A673 (cell line): Measurements from ENCODE around the gene GAREM1. TPM values are rescaled to one million over a fixed set of nuclear protein-coding genes. Genes with fewer than 3 reads are reported as not detected.

Experiments
- BruUV-seq: library from RNA; stranded (reverse); fragments of 400-500 nt; replicated peaks from 2 replicates; lab custom pipeline; 2021; lab: Mats Ljungman, UMichigan
- CTCF ChIA-PET: fragments of 300-600 bp; sonication (Branson Sonifier 250); formaldehyde crosslinking; loops from one replicate; lab custom pipeline; 2022; ENCODE audit warnings: antibody characterized with exemption; lab: Charles Lee
- POLR2A ChIA-PET: fragments of 300-600 bp; sonication (Branson Sonifier 250); formaldehyde crosslinking; loops from one replicate; lab custom pipeline; 2022; ENCODE audit warnings: antibody characterized with exemption; ENCODE audit not compliant: low non-redundant PET; lab: Charles Lee
- DNase-seq: peaks from one replicate; pipeline ENCODE4 v3.0.0-alpha.2; 2015; ENCODE audit warnings: low spot score
- H3K27ac ChIP-seq: fragments of 200-600 bp; sonication (generic); 2 replicates; pipeline ENCODE4 v1.5.1; 2016; ENCODE audit warnings: mixed run types, low read depth, mild to moderate bottlenecking, mixed read lengths, antibody characterized with exemption, low read length; ENCODE audit not compliant: poor library complexity, severe bottlenecking
- H3K27me3 ChIP-seq: fragments of 200-600 bp; sonication (generic); replicated peaks from 2 replicates; pipeline ENCODE4 v1.6.1; 2017; ENCODE audit warnings: mixed run types, low read depth, mild to moderate bottlenecking, mixed read lengths, antibody characterized with exemption, low read length; ENCODE audit not compliant: insufficient read depth, poor library complexity
- H3K36me3 ChIP-seq: fragments of 200-600 bp; sonication (generic); 2 replicates; pipeline ENCODE4 v1.6.1; 2016; ENCODE audit warnings: mixed run types, mild to moderate bottlenecking, mixed read lengths, antibody characterized with exemption, low read length; ENCODE audit not compliant: insufficient read depth, poor library complexity, severe bottlenecking
- H3K4me1 ChIP-seq: fragments of 200-600 bp; sonication (generic); 2 replicates; pipeline ENCODE4 v1.6.1; 2017; ENCODE audit warnings: mixed run types, mild to moderate bottlenecking, mixed read lengths, antibody characterized with exemption, low read length; ENCODE audit not compliant: insufficient read depth, poor library complexity, severe bottlenecking
- H3K4me3 ChIP-seq: fragments of 200-600 bp; sonication (generic); 2 replicates; pipeline ENCODE4 v1.5.1; 2016; ENCODE audit warnings: low read depth, mixed run types, mild to moderate bottlenecking, mixed read lengths, low read length; ENCODE audit not compliant: poor library complexity, severe bottlenecking
- H3K9me3 ChIP-seq: fragments of 200-600 bp; sonication (generic); 2 replicates; pipeline ENCODE4 v1.6.1; 2016; ENCODE audit warnings: mixed run types, low read depth, mild to moderate bottlenecking, mixed read lengths, antibody characterized with exemption, low read length; ENCODE audit not compliant: poor library complexity, severe bottlenecking
- EZH2 ChIP-seq: fragments of 200-600 bp; sonication (generic); IDR thresholded peaks from 2 replicates; pipeline ENCODE4 v1.6.1; 2017; ENCODE audit warnings: borderline replicate concordance, low read depth, mild to moderate bottlenecking, mixed read lengths, antibody characterized with exemption, low read length; ENCODE audit not compliant: poor library complexity, severe bottlenecking
- intact Hi-C: fragments of 100-400 bp; cut with micrococcal nuclease; formaldehyde crosslinking; loops from one replicate; pipeline ENCODE4 v1.10.0; 2022; ENCODE audit not compliant: unreplicated experiment
- total RNA-seq: library from RNA; stranded (reverse); gene quantifications from 2 replicates; pipeline ENCODE4 v1.2.3, GENCODE V29; 2021
- TF ChIP-seq, protein P1 (sequence below): fragments of 300-800, 200-600 bp; sonication (generic); conservative IDR thresholded peaks from 2 replicates; pipeline ENCODE4 v1.5.1; 2017; ENCODE audit warnings: low read depth, mild to moderate bottlenecking, antibody characterized with exemption, low read length, moderate library complexity, mixed read lengths

GAREM1 gene
- total RNA-seq, 1 experiment from 2014 or later, result 8.4 TPM

DNA sequence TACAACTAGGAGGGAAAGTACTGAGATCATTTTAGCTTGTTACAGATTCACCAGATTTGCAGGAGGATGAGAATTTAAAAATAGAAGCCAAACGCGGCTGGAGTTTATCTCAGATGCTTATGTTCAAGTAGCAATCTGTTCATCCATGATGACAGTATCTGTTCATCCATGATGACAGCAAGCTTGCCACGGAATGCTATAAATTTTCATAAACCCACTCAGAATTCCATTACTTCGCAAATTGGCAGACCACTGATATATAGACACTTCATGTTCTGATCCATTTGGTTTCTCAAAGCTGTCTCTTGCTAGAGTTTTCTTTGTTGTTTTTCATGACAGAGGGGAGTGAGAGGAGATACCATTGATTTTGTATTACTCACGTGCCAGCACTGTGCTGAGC lies 84.2 kb downstream of the GAREM1 start:
- no peak overlapping the region for H3K4me3 ChIP-seq
- H3K36me3 ChIP-seq, result no peaks in the 10 kb centered on the region
- no TSS peak for BruUV-seq
- ChIA-PET POLR2A (no interaction called here), CTCF (no interaction called here)
- peaks cover 5% of the 10 kb centered on the region for H3K4me1 ChIP-seq
- TF ChIP-seq EZH2, result no peak
- TF ChIP-seq, protein P1, sequence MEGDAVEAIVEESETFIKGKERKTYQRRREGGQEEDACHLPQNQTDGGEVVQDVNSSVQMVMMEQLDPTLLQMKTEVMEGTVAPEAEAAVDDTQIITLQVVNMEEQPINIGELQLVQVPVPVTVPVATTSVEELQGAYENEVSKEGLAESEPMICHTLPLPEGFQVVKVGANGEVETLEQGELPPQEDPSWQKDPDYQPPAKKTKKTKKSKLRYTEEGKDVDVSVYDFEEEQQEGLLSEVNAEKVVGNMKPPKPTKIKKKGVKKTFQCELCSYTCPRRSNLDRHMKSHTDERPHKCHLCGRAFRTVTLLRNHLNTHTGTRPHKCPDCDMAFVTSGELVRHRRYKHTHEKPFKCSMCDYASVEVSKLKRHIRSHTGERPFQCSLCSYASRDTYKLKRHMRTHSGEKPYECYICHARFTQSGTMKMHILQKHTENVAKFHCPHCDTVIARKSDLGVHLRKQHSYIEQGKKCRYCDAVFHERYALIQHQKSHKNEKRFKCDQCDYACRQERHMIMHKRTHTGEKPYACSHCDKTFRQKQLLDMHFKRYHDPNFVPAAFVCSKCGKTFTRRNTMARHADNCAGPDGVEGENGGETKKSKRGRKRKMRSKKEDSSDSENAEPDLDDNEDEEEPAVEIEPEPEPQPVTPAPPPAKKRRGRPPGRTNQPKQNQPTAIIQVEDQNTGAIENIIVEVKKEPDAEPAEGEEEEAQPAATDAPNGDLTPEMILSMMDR, result no peak
- H3K27me3 ChIP-seq, result no peaks in the 10 kb centered on the region
- H3K9me3 ChIP-seq, result no peaks in the 10 kb centered on the region
- DNase-seq, result no peak
- H3K27ac ChIP-seq, result no peak overlapping the region
- intact Hi-C loops, result no loop called here

DNA sequence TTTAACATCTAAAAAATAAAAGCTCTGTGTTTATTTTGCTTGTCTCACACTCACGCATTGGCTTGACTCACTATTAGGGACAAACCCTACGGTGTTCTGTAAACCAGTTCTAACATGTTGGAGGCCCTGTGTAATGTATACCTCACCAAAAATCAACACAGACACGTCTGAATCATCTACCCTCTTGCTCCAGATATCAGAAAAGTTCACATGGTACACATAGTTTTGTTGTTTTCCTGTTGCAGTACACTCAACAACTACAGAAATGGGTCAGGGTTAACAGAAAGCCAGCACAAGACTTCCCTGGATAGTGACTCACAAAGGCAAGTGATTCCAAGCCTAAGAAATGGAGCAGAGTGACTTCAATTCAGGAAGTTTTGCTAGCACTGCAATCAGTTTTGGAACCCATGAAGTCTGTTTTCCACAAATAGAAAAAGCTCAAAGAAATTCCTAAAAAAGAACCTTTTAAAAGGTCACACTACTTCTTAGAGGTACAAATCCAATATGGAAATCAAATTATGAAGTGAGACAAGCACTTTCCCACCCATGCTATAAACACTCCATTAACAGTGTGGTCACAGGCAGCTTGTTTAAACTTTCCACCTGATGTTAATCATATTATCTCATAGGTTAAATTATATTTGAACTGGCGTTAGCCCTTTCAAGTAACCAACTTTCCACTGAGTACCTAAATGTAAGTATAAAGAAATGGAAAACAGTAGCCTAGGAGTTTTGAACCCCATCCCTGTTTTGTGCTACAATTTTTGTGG lies 87.4 kb downstream of the GAREM1 start:
- TF ChIP-seq, protein P1, result no peak
- no peak for TF ChIP-seq EZH2
- ChIA-PET POLR2A (no interaction called here), CTCF (no interaction called here)
- H3K4me3 ChIP-seq, result no peak overlapping the region
- no peaks in the 10 kb centered on the region for H3K27me3 ChIP-seq
- no TSS peak for BruUV-seq
- intact Hi-C loops, result no loop called here
- H3K4me1 ChIP-seq, result peaks cover 8% of the 10 kb centered on the region
- no peaks in the 10 kb centered on the region for H3K36me3 ChIP-seq
- no peaks in the 10 kb centered on the region for H3K9me3 ChIP-seq
- H3K27ac ChIP-seq, result no peak overlapping the region
- no peak for DNase-seq

DNA sequence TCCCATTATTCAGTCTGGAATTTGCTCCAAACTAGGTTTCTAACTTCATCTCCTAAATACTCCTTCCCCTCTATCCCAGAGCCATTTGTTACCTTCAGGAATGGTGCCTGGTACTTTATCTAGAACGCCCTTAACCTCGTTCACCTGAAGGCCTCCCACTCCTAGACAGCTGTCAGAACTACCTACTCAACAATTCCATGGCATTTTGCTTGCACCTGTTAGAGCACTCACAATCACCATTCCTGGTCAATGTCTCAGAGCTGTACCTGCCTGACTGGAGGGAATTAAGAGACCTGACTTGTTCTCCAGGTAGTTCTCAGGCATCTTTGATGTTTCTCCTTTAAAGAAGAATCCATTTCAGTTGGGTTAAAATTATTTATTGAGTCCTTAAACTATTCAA lies 88.9 kb downstream of the GAREM1 start:
- Histone ChIP-seq H3K4me3 (no peak overlapping the region), H3K27me3 (no peaks in the 10 kb centered on the region), H3K4me1 (peaks cover 4% of the 10 kb centered on the region), H3K9me3 (no peaks in the 10 kb centered on the region), H3K36me3 (no peaks in the 10 kb centered on the region), H3K27ac (no peak overlapping the region)
- no peak for DNase-seq
- ChIA-PET POLR2A (no interaction called here), CTCF (no interaction called here)
- intact Hi-C loops, result no loop called here
- TF ChIP-seq, protein P1, result no peak
- TF ChIP-seq EZH2, result no peak
- BruUV-seq, result no TSS peak
